H1 (cell line): Measurements from ENCODE around the gene GPR45. TPM values are rescaled to one million over a fixed set of nuclear protein-coding genes. Genes with fewer than 3 reads are reported as not detected.

Experiments
- CTCF ChIA-PET: fragments of 300-600 bp; sonication (Branson Sonifier 250); formaldehyde crosslinking; loops from one replicate; lab custom pipeline; 2021; ENCODE audit not compliant: partially characterized antibody; lab: Charles Lee
- POLR2A ChIA-PET: fragments of 300-600 bp; sonication (Branson Sonifier 250); formaldehyde crosslinking; loops from one replicate; lab custom pipeline; 2021; ENCODE audit warnings: inconsistent platforms; ENCODE audit not compliant: partially characterized antibody; lab: Charles Lee
- DNase-seq, 2 experiments: peaks; one replicate each; pipeline versions ENCODE4 v3.0.0 to v3.0.0-alpha.2; 2010 to 2022; ENCODE audit warnings: low spot score in 2 of 2, low read depth in 1 of 2, mixed read lengths in 1 of 2
- FAIRE-seq: peaks from 2 replicates; lab custom pipeline; 2011; peaks lifted over from hg19 to GRCh38; lab: Jason Lieb, UNC
- H2AFZ ChIP-seq: 2 replicates; pipeline ENCODE4 v1.8.1; 2012; ENCODE audit warnings: low read length, inconsistent platforms
- H2AK5ac ChIP-seq: 2 replicates; pipeline ENCODE4 v1.6.1; 2013; ENCODE audit warnings: low read depth, low read length
- H2BK120ac ChIP-seq: replicated peaks from 2 replicates; pipeline ENCODE3; 2013; ENCODE audit warnings: low read depth, low read length, inconsistent platforms
- H2BK12ac ChIP-seq: 2 replicates; pipeline ENCODE4 v1.6.1; 2013; ENCODE audit warnings: low read depth, low read length
- H2BK15ac ChIP-seq: 2 replicates; pipeline ENCODE4 v1.6.1; 2013; ENCODE audit warnings: low read length
- H2BK20ac ChIP-seq: 2 replicates; pipeline ENCODE4 v1.6.1; 2013; ENCODE audit warnings: low read length
- H2BK5ac ChIP-seq: 2 replicates; pipeline ENCODE4 v1.6.1; 2013; ENCODE audit warnings: low read depth, low read length
- H3K14ac ChIP-seq: 2 replicates; pipeline ENCODE4 v1.6.1; 2013; ENCODE audit warnings: inconsistent platforms; ENCODE audit not compliant: insufficient read length
- H3K18ac ChIP-seq: 2 replicates; pipeline ENCODE4 v1.6.1; 2013; ENCODE audit warnings: low read length; ENCODE audit errors: extremely low read depth
- H3K23ac ChIP-seq: 2 replicates; pipeline ENCODE4 v1.6.1; 2013; ENCODE audit warnings: inconsistent platforms; ENCODE audit not compliant: insufficient read length
- H3K23me2 ChIP-seq: 2 replicates; pipeline ENCODE4 v1.6.1; 2013; ENCODE audit warnings: low read depth, low read length
- H3K27ac ChIP-seq: 2 replicates; pipeline ENCODE4 v1.6.1; 2011; ENCODE audit warnings: low read depth, low read length, inconsistent platforms
- H3K27me3 ChIP-seq, 4 experiments: replicated peaks in 1 of 4; 1 replicate in 1 of 4; 2 replicates in 3 of 4; pipeline versions ENCODE4 v1.6.1 to v1.8.1; 2011 to 2013; ENCODE audit warnings: low read length in 3 of 4, mild to moderate bottlenecking in 3 of 4, inconsistent platforms in 2 of 4, mixed read lengths in 2 of 4, moderate library complexity in 1 of 4; ENCODE audit not compliant: control insufficient read depth in 3 of 4, insufficient read depth in 3 of 4; ENCODE audit errors: extremely low read depth in 1 of 4
- H3K36me3 ChIP-seq, 4 experiments: 2 replicates each; pipeline versions ENCODE4 v1.6.1 to v1.8.1; 2011 to 2013; ENCODE audit warnings: mild to moderate bottlenecking in 4 of 4, low read length in 3 of 4, moderate library complexity in 2 of 4, control low read depth in 1 of 4, inconsistent platforms in 1 of 4; ENCODE audit not compliant: insufficient read depth in 4 of 4, control insufficient read depth in 2 of 4
- H3K4ac ChIP-seq: replicated peaks from 2 replicates; pipeline ENCODE3; 2013; ENCODE audit warnings: low read length, low read depth, mixed read lengths, inconsistent platforms; ENCODE audit not compliant: insufficient read length
- H3K4me1 ChIP-seq, 4 experiments: replicated peaks in 1 of 4; 1 replicate in 1 of 4; 2 replicates in 3 of 4; pipeline versions ENCODE4 v1.6.1 to v1.8.1; 2011 to 2013; ENCODE audit warnings: low read length in 3 of 4, inconsistent platforms in 2 of 4, mixed read lengths in 1 of 4; ENCODE audit not compliant: insufficient read depth in 4 of 4, control insufficient read depth in 3 of 4
- H3K4me2 ChIP-seq, 2 experiments: 2 replicates each; pipeline versions ENCODE4 v1.6.1 to v1.8.1; 2011 to 2013; ENCODE audit warnings: low read depth in 2 of 2, low read length in 2 of 2, control low read depth in 1 of 2, inconsistent platforms in 1 of 2, mild to moderate bottlenecking in 1 of 2; ENCODE audit not compliant: insufficient read depth in 1 of 2
- H3K4me3 ChIP-seq, 4 experiments: fragments of 200-600, 300-600 bp in 1 of 4; sonication (generic), shearing (Covaris generic), sonication (Bioruptor Twin) in 1 of 4; 2 replicates each; pipeline versions ENCODE4 v1.5.1 to v1.8.1; 2011 to 2016; ENCODE audit warnings: low read length in 4 of 4, low read depth in 3 of 4, control low read depth in 2 of 4, inconsistent platforms in 2 of 4, mild to moderate bottlenecking in 2 of 4, mixed read lengths in 1 of 4, moderate library complexity in 1 of 4; ENCODE audit not compliant: insufficient read depth in 2 of 4; ENCODE audit errors: extremely low read depth in 1 of 4
- H3K56ac ChIP-seq: replicated peaks from 2 replicates; pipeline ENCODE3; 2013; ENCODE audit warnings: low read depth, mild to moderate bottlenecking, mixed read lengths, low read length, inconsistent platforms; ENCODE audit not compliant: insufficient read length
- H3K79me1 ChIP-seq: 2 replicates; pipeline ENCODE4 v1.6.1; 2013; ENCODE audit warnings: low read depth, low read length, control low read depth
- H3K79me2 ChIP-seq, 2 experiments: 2 replicates each; pipeline versions ENCODE4 v1.6.1 to v1.8.1; 2012 to 2013; ENCODE audit warnings: low read length in 2 of 2, mild to moderate bottlenecking in 2 of 2, inconsistent platforms in 1 of 2; ENCODE audit not compliant: insufficient read depth in 2 of 2, control insufficient read depth in 1 of 2
- H3K9ac ChIP-seq, 4 experiments: replicated peaks in 1 of 4; 1 replicate in 1 of 4; 2 replicates in 3 of 4; pipeline versions ENCODE4 v1.6.1 to v1.8.1; 2011 to 2013; ENCODE audit warnings: low read depth in 3 of 4, low read length in 3 of 4, control low read depth in 2 of 4, mild to moderate bottlenecking in 2 of 4, moderate library complexity in 2 of 4, inconsistent platforms in 1 of 4; ENCODE audit errors: extremely low read depth in 1 of 4
- H3K9me3 ChIP-seq, 2 experiments: 2 replicates each; pipeline versions ENCODE4 v1.6.1 to v1.8.1; 2012 to 2013; ENCODE audit warnings: mild to moderate bottlenecking in 2 of 2, moderate library complexity in 2 of 2, control low read depth in 1 of 2, inconsistent platforms in 1 of 2, low read depth in 1 of 2, low read length in 1 of 2, mixed read lengths in 1 of 2; ENCODE audit not compliant: insufficient read depth in 2 of 2
- H4K20me1 ChIP-seq, 2 experiments: replicated peaks in 1 of 2; 2 replicates each; pipeline versions ENCODE3 to v1.8.1; 2011 to 2013; ENCODE audit warnings: inconsistent platforms in 2 of 2, low read length in 2 of 2, mild to moderate bottlenecking in 1 of 2; ENCODE audit not compliant: insufficient read depth in 2 of 2, control insufficient read depth in 1 of 2
- H4K5ac ChIP-seq: 2 replicates; pipeline ENCODE4 v1.6.1; 2013; ENCODE audit warnings: low read length, low read depth, mixed read lengths, inconsistent platforms; ENCODE audit not compliant: insufficient read length
- H4K8ac ChIP-seq: 2 replicates; pipeline ENCODE4 v1.8.0; 2013; ENCODE audit warnings: mild to moderate bottlenecking, moderate library complexity, low read length, inconsistent platforms; ENCODE audit not compliant: insufficient read depth; ENCODE audit errors: extremely low read depth
- H4K91ac ChIP-seq: replicated peaks from 2 replicates; pipeline ENCODE3; 2013; ENCODE audit warnings: low read length, mixed read lengths, inconsistent platforms; ENCODE audit not compliant: insufficient read length
- HDAC2 ChIP-seq, 2 experiments: fragments of 300-600 bp in 1 of 2; sonication (generic) in 1 of 2; IDR thresholded peaks; 2 replicates each; pipeline ENCODE4 v1.6.1; 2011 to 2012; ENCODE audit warnings: low read depth in 2 of 2, low read length in 2 of 2, mild to moderate bottlenecking in 2 of 2, moderate library complexity in 2 of 2, borderline replicate concordance in 1 of 2, inconsistent platforms in 1 of 2
- SIRT6 ChIP-seq: IDR thresholded peaks from one replicate; pipeline ENCODE4 v1.7.1; 2012; ENCODE audit warnings: low read length, inconsistent platforms
- WGBS, 2 experiments: shearing (Covaris generic) in 1 of 2; methylation state at CpG; one replicate each; pipeline versions ENCODE4 v1.1.6 to v1.1.7; 2013 to 2015; ENCODE audit warnings: low lambda C conversion rate in 2 of 2, mixed read lengths in 2 of 2, inconsistent platforms in 1 of 2, low coverage in 1 of 2, missing lambda C conversion rate in 1 of 2; ENCODE audit not compliant: insufficient replicate concordance in 2 of 2, insufficient coverage in 1 of 2, insufficient read length in 1 of 2; ENCODE audit errors: extremely low coverage in 1 of 2, missing lambda C conversion rate in 1 of 2; 5-methylcytosine and 5-hydroxymethylcytosine counted together
- polyA plus RNA-seq, 7 experiments: library from polyadenylated mRNA; depleted of rRNA in 3 of 7; stranded (reverse) in 5 of 7; unstranded in 2 of 7; fragments of >200 nt in 5 of 7; fragments of 200-250 nt in 2 of 7; gene quantifications; 1 replicate in 5 of 7; 2 replicates in 1 of 7; 4 replicates in 1 of 7; pipeline versions ENCODE4 v1.2.1 to v1.2.3, GENCODE V29; 2011 to 2013; ENCODE audit warnings: missing spikeins in 2 of 7, mixed read lengths in 2 of 7
- total RNA-seq: library from RNA; stranded (reverse); fragmentation: NEBNext Ultra II Directional; extraction: Animal tissue kit (Norgen Biotek cat#: 25700); gene quantifications from 2 replicates; pipeline ENCODE4 v1.2.1, GENCODE V29; 2021

The GPR45 gene
- total and polyA plus RNA-seq, 2 of the 8 experiments (the other 6 are each of a cell fraction or from before 2014, with no cell fraction given): 0.21 TPM; not detected in 1

DNA sequence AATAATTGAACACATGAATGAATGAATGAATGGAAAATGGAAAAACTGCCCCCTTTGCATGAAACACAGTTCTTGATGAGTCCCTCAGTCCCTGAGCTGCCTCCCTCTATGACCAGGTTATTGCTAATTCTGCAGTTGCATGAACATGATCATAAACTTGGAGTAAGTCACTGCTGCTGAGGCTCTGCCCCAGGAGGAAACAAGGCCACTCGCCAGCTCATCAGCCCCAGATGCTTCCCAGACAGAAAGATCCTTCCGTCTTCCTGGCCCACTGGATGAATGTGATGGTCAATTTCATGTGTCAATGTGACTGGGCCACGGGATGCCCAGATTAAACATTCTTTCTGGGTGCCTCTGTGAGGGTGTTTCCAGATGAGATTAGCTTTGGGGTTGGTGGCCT lies 16.4 kb downstream of the GPR45 start:
- no peak overlapping the region for H2BK120ac ChIP-seq
- H4K5ac ChIP-seq: no peak overlapping the region
- no peak overlapping the region for H2BK12ac ChIP-seq
- no peaks in the 10 kb centered on the region for H3K36me3 ChIP-seq
- no peaks in the 10 kb centered on the region for H4K20me1 ChIP-seq
- no peak overlapping the region for H3K4me3 ChIP-seq
- TF ChIP-seq HDAC2 (IDR thresholded peaks at IDR 0.05; ENCODE audit: borderline replicate concordance in 1 of 2, low read depth in 2 of 2, low read length in 2 of 2) (no peak), SIRT6 (no peak)
- no peak overlapping the region for H3K56ac ChIP-seq
- H2BK5ac ChIP-seq: no peak overlapping the region
- H2BK20ac ChIP-seq: no peak overlapping the region
- ChIA-PET POLR2A (no interaction called here), CTCF (interaction anchor here (0.5 to 2.8 kb wide), 7 partner anchors 10 to 102 kb away, joined by 3 to 13 read pairs (median 4); no protein-coding TSS in a partner anchor)
- peaks cover 0 to 4% (median 0%) of the 10 kb centered on the region in 4 experiments; a peak in 1 of 7 replicates for H3K4me1 ChIP-seq
- no peaks in the 10 kb centered on the region; the same call in 1 of the 2 replicates for H3K79me1 ChIP-seq
- no peak overlapping the region for H4K8ac ChIP-seq
- H3K9me3 ChIP-seq: no peaks in the 10 kb centered on the region
- H3K4me2 ChIP-seq: no peak overlapping the region
- no peak overlapping the region for H3K18ac ChIP-seq
- H3K9ac ChIP-seq: no peak overlapping the region
- H3K79me2 ChIP-seq: no peaks in the 10 kb centered on the region
- 88% methylated on average over 3 of the region's 3 CpGs; no CpG with 5 or more reads in 1 of the 2 experiments for WGBS, 2 experiments
- no peaks in the 10 kb centered on the region for H3K27me3 ChIP-seq
- DNase-seq (no peak), FAIRE-seq (no peak)
- H3K14ac ChIP-seq: no peak overlapping the region
- H4K91ac ChIP-seq: no peak overlapping the region
- no peak overlapping the region for H3K23ac ChIP-seq
- no peak overlapping the region for H3K27ac ChIP-seq
- no peak overlapping the region for H2BK15ac ChIP-seq
- no peaks in the 10 kb centered on the region for H3K23me2 ChIP-seq
- no peak overlapping the region for H2AFZ ChIP-seq
- H3K4ac ChIP-seq: no peak overlapping the region
- H2AK5ac ChIP-seq: no peak overlapping the region
